AG08395 (cell line): ENCODE measurements around the gene WASHC4.
"Not testable (repeated sequence)": the region's sequence is repeated elsewhere in the genome, so short reads cannot be mapped to it uniquely, and the experiment has no call there.

ENCODE experiments used
- DNase-seq: peaks from one replicate; pipeline ENCODE4 v3.0.0; 2012; ENCODE audit warnings: mixed read lengths, low spot score

Gene WASHC4

DNA sequence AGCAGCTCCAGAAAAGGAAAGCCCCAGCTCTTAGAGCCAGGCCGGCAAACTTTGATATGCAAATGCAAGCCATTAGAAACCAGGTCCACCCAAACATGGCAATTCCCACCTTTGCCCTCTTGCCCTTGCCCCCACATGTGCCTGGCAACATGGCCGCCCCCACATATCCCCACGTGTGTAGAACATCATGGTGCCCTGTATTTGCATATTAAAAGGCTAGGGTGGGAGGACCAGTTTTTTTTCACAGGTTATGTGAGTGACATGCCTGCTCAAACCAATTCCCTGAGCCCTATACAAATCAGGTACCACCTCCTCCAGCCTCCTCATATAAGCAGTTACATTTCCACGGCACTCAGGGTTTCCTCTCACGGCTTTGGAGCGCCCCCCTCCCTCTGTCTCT, 17.2 kb upstream of the WASHC4 start:
- DNase-seq = no peak

DNA sequence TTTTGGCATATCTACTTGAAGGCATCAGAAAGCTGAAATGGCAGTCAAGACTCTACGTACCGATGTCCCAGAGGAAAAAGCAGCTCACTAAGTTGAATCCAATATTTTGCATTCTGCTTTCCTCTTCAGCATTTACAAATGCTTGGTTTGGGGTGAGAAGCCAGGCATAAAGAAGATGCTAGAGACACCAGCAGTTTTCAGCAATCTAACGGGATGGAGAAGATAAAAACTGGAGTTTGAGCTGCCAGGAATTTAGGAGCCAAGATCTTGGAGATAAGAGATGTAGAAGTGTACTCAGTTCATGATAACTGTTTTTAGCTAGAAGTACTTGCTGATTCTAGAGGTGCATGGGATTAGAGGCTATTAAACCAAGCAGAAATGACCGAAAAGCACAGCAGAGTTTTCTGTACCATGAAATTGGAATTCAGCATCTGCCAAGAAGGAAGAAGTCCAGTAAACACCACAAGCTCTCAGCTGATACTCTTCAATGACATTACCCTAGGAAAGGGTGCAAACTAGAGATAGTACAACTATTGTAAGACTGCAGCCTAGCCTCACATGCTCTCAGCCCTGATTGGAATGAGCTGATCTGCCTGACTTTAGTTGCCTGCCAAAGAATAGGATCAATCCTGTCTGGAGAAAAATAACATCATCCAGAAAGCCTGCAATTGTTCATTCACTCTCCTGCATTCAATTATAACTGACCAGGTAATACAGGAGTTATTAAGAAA, 15.9 kb upstream of the WASHC4 start:
- no peak for DNase-seq

DNA sequence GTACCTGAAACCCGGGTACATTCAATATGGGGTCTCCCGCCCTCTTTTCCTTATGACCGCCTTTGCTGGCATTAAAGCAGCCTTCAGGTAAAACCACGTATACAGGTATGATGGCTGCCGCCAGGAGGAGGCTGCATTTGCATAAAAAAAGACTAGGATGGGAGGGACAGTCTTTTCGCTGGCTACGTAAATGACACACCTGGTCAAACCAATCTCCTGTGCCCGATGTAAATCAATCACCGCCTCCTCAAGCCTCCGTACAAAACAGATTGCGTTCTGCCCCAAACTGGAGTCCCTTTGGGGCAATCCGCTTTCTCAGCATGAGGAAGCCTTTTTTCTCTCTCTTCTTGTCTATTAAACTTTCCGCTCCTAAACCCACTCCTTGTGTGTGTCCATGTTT, 15.2 kb upstream of the WASHC4 start:
- DNase-seq = no peak

DNA sequence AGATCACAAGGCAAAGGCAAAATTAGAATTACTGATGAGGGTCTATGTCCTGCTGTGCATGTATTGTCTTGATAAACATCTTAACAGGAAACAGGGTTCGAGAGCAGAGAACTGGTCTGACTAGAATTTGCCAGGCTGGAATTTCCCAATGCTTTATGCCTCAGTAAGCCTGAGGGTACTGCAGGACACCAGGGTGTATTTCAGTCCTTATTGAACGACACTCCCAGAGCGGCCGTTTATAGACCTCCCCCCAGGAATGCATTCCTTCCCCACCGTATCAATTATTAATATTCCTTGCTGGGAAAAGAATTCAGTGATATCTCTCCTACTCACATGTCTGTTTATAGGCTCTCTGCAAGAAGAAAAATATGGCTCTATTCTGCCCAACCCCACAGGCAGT, 12.2 kb upstream of the WASHC4 start:
- DNase-seq = not testable (repeated sequence)

DNA sequence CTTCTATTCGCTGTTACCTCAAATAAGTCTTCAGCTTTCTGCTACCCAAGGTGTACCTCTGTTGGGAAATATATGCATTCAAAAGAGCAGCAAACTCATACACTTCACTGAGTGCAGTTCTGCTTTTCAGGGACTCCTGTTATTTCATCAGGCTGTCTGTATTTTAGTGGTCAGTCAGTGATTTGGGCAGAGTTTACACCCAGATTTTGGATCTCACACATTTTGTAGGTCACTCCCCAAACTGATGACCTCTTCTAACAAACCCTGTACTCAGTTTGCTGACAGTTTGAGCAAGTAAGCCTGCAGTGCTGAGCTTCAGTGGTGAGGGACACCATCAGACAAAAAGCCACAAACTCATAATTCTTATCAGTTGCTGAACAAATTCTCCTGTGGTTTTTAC, 8.2 kb upstream of the WASHC4 start:
- DNase-seq = no peak

DNA sequence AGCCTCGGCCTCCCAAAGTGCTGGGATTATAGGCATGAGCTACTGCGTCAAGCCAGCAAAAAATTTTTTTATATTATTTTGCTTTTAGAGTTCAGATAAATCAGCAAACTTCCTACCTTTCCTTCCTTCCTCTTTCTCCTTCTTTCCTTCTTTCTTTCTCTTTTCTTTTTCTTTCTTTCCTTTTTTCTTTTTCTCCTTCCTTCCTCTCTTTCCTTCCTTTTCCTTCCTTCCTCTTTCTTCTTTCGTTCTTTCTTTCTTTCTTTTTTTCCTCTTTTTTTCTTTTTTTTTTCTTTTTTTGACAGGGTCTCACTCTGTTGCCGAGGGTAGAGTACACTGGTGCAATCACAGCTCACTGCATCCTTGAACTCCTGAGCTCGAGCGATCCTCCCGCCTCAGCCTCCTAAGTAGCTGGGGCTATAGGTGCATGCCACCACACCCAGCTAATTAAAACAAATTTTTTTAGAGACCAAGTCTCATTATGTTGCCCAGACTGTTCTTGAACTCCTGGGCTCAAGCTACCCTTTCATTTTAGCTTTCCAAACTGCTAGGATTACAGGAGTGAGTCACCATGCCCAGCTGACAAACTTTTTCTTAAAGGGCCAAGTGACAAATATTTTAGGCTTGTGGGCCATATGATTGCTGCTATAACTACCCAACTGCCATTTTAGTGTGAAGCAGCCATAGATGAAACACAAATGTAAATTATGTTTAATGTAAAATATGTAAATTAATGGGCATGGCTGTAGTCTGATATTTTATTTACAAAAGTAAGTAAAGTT, 7.1 kb upstream of the WASHC4 start:
- DNase-seq = no peak

DNA sequence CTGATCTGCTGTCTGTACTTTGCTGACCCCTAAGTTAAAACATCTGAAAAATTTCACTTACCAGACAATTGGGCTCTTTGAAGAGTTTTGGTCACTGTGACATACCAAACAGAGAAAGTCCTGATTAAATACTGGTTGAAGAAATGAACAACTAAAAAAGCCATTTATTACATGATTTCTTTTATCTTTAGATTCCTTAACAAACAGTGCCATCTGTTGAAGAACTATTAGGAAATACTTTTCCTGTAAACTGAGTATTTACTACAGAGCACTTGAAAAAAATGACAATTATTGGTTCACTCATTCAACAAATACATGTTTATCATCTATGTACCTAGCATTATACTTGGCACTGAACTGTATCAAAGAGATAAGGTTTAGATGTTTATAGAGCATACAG, 6.5 kb upstream of the WASHC4 start:
- peak; percentile 26 for DNase-seq

DNA sequence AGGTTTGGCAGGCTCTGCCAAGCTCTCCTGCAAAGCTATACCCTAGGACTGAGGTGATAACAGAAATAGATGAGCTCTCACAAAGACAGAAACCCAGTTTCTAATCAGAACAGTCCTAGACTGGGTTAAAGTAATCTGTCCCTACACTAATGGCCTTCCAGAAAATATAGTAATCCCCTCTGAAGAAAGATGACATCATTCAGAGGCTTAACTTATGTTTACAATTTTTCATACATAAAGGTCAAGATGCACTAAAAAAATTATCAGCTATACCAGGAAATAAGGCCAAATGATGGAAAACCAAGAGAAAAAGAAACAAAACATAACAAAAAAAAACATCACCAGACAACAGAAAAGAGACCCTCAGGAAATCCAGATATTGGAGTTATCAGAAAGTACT, 4.9 kb upstream of the WASHC4 start:
- no peak for DNase-seq

DNA sequence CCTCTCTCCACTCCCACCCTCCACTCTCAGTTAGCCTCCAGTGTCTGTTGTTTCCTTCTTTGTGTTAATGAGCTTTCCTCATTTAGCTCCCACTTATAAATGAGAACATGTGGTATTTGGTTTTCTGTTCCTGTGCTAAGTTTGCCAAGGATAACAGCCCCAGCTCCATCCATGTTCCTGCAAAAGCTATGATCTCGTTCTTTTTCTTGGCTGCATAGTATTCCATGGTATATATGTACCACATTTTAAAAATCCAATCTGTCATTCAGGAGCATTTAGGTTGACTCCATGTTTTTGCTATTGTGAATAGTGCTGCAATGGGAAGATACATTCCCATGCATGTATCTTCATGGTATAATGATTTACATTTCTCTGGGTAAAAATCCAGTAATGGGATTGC, 2.8 kb upstream of the WASHC4 start:
- DNase-seq = no peak

DNA sequence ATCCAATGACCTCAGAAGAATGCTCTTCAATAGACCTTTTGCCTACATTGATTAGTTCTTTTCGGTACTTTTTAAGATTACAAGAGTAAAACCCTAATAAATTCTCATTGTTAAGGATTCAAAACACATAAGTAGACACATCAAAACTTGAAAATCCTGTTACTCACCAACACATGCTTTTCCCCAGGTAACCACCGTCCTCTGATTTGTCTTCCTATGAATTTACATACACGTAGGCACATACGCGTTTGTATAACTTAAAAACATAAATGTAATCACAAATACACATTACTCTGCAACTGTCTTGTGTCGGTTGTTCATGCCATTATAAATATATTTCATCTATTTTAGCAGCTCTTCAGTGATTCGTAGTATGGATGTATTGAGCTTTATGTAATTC, 910 bp upstream of the WASHC4 start:
- no peak for DNase-seq

DNA sequence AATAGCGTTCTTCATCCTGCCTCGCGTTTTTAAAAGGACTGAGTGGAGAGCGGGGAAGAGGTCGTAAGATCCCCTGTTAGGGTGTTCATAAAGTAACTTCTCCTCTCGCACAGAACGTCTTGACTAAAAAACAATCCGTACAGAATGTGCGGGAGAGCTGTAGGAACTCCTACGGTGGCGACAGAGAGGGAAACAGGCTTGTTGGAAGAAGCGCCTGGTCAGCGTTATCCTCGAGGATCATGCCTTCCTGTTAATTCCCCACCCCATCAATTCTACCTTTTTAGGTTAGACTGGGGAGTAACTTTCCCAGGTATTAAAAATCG, 399 bp upstream of the WASHC4 start:
- peak; percentile 47 for DNase-seq

DNA sequence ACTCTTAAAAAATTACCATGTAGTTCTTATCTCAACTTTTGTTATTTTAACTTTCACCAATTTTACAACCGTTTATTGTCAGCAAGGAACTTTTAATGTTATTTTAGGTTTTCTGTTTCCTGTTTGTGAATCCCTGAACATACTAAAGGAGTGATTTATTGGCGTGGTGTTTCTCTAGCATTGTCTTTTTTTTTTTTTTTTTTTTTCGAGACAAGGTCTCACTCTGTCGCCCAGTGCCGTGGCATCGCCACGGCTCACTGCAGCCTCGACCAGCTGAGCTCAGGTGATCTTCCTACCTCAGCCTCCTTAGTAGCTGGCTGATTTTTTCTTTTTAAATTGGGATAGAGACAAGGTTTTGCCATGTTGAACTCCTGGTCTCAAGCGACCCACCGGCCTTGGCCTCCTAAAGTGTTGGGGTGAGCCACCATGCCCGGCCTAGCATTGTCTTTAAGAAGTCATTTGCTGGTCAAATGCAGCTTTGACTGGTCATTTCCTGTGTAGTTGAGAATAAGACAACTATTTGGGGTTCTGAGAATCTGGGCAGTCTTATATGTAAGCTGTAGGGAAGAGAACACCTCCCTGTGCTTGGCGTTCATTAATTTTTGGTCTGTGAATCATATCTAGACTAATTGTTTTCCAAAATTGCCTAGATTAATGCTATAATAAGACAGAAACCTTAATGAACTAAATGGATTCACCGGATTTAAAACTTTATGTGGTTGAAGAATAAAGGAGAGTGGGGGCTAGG, 2.1 kb downstream of the WASHC4 start:
- no peak for DNase-seq

DNA sequence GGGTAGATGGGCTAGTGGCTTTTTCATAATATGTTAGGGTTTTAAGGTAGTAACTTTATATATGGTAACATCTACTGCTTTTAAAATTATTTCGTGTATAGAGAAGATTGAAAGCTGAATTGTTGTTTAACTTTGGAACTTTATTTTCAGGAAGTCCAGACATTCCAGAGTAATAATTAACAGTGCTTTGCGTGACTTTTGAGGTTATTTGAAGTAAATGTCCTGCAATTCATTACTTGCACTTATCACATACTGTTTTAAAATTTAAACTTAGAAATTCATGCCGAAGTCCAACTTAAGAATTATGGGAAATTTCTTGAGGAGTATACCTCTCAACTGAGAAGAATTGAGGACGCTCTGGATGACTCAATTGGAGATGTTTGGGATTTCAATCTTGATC, 3.3 kb downstream of the WASHC4 start:
- no peak for DNase-seq

DNA sequence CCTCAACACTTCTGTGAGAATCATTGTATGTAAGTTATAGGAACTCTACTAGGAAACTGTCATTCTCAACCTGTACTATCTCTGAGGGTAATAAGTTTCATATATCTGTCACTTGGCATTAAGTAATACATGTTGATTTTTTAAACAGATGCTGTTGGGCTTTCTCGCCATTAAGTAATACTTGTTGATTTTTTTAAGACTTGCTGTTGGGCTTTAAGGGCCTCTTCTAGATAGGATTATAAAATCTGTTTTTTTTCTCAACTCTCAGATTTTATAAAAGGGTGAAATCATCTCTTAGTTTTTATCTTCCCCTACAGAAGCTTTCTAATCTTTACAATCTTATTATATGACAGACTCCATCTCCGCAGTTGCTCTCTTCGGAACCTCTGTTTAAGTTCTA, 5.6 kb downstream of the WASHC4 start:
- DNase-seq = no peak

DNA sequence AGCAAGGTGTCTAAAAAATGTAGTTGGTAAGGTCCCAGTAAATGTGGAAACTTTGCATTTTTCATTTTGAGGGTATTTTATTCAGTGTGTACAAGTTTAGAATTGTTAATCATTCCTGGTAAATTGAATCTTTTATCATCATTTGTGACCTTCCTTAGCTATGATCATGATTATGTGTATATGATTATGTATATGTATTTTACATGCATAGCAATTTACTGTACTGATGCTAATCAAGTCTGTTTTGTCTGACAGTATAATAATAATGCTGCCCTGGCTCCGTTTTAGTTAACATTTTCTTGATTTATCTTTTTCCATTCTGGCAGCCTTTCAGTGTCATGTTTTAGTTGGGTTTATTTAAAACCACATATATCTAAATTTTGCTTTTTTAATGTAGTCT, 9.4 kb downstream of the WASHC4 start:
- no peak for DNase-seq

DNA sequence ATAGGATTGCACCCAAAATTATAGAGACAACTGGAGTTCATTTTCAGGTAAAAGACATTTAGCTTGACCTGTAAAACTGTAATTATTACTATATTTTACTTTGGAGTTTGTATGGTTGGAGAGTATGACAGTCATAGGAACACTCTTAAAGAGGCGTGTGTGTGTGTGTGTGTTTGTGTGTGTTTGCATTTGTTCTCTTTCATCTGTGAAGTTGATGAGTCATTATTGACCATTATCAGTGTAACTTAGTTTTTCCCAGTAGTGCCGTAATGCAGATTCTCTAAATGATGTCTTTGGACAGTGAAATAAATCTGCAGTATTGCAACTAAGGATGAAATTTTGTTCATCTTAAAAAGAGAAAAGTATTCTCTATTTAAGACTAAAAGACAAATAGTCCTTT, 13.0 kb downstream of the WASHC4 start:
- DNase-seq = no peak

DNA sequence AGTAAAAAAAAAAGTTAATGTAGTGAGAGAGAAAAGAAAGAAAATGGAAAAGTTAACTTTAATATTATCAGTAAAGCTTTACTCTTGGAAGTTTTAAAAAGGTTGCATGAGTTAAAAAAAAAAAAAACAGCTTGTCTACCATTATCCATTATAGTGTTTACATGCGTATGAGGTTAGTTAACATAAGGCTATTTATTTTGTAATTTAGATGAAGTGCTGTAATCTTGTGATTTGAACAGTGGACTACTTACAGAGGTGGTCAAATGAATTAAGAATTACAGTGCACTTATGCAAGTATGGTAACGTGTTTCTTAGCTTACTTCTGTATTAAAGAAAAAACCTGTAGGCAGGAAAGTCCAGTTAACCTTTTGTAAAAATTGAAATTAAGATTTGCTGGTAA, 30.7 kb downstream of the WASHC4 start:
- DNase-seq = no peak

DNA sequence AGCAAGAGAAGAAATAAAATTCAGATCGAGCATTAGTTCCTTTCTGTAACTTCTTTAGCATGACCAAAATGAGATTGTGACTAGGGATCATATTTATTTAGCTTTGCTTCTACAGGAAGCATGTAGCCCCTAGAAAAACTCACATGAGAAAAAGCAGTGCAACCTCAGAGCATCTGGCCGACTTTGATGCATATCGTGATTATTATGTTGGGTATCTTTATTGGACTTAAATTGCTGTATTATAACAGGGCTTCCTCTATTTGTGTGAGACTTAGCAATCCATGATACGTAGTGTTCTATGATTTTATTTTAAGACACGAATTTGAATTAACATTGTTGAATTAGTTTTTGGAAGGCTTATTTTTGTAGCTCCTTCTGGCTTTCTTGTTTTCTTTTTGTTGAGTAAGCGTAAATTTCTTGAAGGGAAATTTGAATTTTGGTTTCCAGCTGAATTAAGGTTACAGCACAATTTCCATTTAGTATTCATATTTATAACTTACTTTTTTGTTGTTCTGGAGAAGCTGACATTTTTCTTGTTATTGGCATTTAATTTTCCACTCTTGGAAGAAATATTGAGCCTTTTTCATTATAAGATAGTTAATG, 33.9 kb downstream of the WASHC4 start:
- DNase-seq = no peak

DNA sequence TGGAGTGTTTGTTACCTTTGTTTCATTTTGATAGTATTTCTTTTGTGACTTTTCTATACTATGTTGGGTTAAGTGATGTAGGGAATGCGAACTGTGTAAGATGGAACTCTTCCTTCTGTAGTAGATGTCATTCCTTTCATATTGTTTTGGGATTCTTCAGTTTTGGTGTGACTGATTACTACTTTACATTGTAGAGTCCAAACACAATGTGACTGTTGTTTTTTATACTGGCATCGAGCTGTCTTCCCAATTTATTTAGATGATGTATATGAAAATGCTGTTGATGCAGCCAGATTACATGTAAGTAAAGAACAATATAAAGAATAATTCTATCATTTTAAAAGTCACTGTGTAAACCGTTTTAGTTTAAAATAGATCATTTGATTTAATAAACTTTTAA, 34.7 kb downstream of the WASHC4 start:
- no peak for DNase-seq

DNA sequence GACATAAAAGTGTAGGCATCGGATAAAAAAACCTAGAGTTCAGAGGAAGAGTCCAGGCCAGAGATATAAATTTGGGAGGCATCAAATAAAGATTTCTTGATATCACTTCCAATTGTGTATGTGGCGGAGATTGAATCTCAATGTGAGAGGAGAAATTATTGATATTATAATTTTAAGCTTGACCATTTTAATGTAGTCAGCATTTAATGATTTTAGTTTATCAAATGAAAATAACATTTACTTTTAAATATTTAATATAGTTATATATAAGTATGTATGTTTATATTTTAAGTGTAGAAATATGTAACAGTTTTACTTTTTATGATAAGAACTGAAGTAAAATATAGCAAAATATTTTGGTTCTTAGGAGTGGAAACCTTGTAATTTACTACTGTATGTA, 48.7 kb downstream of the WASHC4 start:
- no peak for DNase-seq

DNA sequence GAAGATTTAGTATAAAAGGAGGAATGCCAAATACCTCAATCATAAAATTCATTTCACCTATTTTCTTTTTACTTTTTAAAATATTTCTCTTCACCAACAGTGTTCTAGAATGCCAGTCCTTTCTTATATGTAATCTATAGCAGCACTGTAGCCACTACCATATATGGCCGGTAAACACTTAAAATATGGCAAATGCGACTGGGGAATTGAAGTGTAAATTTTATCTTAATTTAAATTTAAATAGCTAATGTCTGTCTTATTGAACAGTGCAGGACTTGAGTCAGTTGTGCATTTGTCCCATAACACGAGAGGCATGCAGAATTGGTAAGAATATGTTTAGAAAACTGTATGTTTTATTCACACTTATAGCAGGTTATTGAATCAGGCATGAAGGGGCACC, 50.1 kb downstream of the WASHC4 start:
- no peak for DNase-seq

DNA sequence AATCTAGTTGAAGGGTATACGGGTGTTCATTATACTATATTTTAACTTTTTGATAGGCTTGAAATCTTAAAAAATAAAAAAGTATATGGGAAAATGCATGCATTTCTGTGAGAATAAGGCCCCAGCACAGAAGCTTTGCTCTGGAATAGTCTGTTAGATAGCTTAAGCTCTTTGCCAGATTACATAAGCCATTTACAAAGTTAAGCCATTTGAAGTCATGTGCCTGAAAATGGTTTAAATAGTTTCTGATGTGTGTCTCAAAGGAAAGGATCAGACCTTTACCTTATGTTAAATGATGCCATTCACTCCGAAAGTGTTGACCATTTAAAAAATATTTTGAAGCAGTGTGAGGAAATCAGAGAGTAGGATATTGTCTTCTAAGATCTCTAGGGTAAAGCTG, 51.3 kb downstream of the WASHC4 start:
- no peak for DNase-seq

DNA sequence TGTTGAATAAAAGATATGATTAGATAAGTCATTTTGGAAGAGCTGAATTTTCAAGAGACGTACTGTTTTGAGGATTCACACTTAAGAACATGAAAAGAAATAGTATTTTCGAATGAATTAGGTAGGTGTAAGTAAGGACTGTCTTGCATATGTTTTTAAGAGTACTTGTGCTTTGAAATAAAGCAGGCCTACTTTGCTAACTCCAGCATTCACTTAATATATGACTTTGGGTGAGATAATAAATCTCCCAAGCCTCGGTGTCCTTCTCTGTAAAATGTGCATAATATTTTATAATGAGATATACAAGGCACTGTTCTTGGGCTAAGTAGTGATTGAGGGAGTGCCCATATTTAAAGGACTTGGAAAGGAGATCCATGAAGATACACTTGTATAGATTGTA, 54.6 kb downstream of the WASHC4 start:
- no peak for DNase-seq
